Keratinocyte (primary cell): ENCODE measurements around the gene MYF5. TPM values are rescaled to one million over a fixed set of nuclear protein-coding genes. Genes with fewer than 3 reads are reported as not detected.
A peak's percentile ranks its signal among the peaks of the same experiment; 100 is the strongest.

Source experiments
- DNase-seq: peaks from one replicate; pipeline ENCODE4 v3.0.0-alpha.2; 2011; ENCODE audit warnings: low read depth, missing footprints, low spot score
- FAIRE-seq: peaks from 2 replicates; lab custom pipeline; 2011; peaks lifted over from hg19 to GRCh38; lab: Jason Lieb, UNC
- H2AFZ ChIP-seq: 2 replicates; pipeline ENCODE4 v1.6.0; 2012; ENCODE audit warnings: low read length, control low read depth, inconsistent platforms; ENCODE audit not compliant: control insufficient read depth
- H3K27ac ChIP-seq: 2 replicates; pipeline ENCODE4 v1.5.1; 2011; ENCODE audit warnings: low read length; ENCODE audit not compliant: control insufficient read depth, insufficient read depth
- H3K27me3 ChIP-seq: 3 replicates; pipeline ENCODE4 v1.6.0; 2011; ENCODE audit warnings: low read length; ENCODE audit not compliant: control insufficient read depth, insufficient read depth; ENCODE audit errors: extremely low read depth
- H3K36me3 ChIP-seq, 2 experiments: 2 replicates in 1 of 2; 3 replicates in 1 of 2; pipeline ENCODE4 v1.5.1; 2011; ENCODE audit warnings: low read length in 2 of 2, mild to moderate bottlenecking in 1 of 2; ENCODE audit not compliant: control insufficient read depth in 2 of 2, insufficient read depth in 2 of 2; ENCODE audit errors: extremely low read depth in 1 of 2
- H3K4me1 ChIP-seq: 3 replicates; pipeline ENCODE4 v1.5.1; 2011; ENCODE audit warnings: low read length; ENCODE audit not compliant: control insufficient read depth, insufficient read depth; ENCODE audit errors: extremely low read depth
- H3K4me2 ChIP-seq: 3 replicates; pipeline ENCODE4 v1.6.0; 2011; ENCODE audit warnings: low read depth, low read length; ENCODE audit not compliant: control insufficient read depth, insufficient read depth; ENCODE audit errors: extremely low read depth
- H3K4me3 ChIP-seq, 3 experiments: fragments of 200-600 bp in 1 of 3; sonication (generic) in 1 of 3; 2 replicates in 2 of 3; 3 replicates in 1 of 3; pipeline ENCODE4 v1.5.1; 2011 to 2016; ENCODE audit warnings: low read length in 3 of 3, mild to moderate bottlenecking in 3 of 3, control low read depth in 2 of 3, inconsistent platforms in 1 of 3, low read depth in 1 of 3, mixed read lengths in 1 of 3, mixed run types in 1 of 3, moderate library complexity in 1 of 3; ENCODE audit not compliant: control insufficient read depth in 2 of 3, insufficient read depth in 2 of 3; ENCODE audit errors: extremely low read depth in 1 of 3
- H3K79me2 ChIP-seq: 2 replicates; pipeline ENCODE4 v1.6.0; 2012; ENCODE audit warnings: low read length; ENCODE audit not compliant: control insufficient read depth, insufficient read depth
- H3K9ac ChIP-seq: 3 replicates; pipeline ENCODE4 v1.6.0; 2011; ENCODE audit warnings: low read length; ENCODE audit not compliant: control insufficient read depth, insufficient read depth; ENCODE audit errors: extremely low read depth
- H3K9me1 ChIP-seq: 3 replicates; pipeline ENCODE4 v1.6.0; 2011; ENCODE audit warnings: low read length; ENCODE audit not compliant: control insufficient read depth, insufficient read depth; ENCODE audit errors: extremely low read depth
- H3K9me3 ChIP-seq: 2 replicates; pipeline ENCODE4 v1.5.1; 2012; ENCODE audit warnings: low read depth, low read length; ENCODE audit not compliant: control insufficient read depth
- H4K20me1 ChIP-seq: 3 replicates; pipeline ENCODE4 v1.6.0; 2011; ENCODE audit warnings: low read length; ENCODE audit not compliant: control insufficient read depth, insufficient read depth; ENCODE audit errors: extremely low read depth
- CTCF ChIP-seq, 3 experiments: IDR thresholded peaks in 1 of 3; conservative IDR thresholded peaks in 1 of 3; optimal IDR thresholded peaks in 1 of 3; 2 replicates in 2 of 3; 3 replicates in 1 of 3; pipeline versions ENCODE3 to v1.5.1; 2011; ENCODE audit warnings: low read length in 3 of 3, mild to moderate bottlenecking in 3 of 3, moderate library complexity in 2 of 3, control low read depth in 1 of 3, inconsistent platforms in 1 of 3; ENCODE audit not compliant: insufficient read depth in 2 of 3; ENCODE audit errors: extremely low read depth in 1 of 3
- EZH2 ChIP-seq: IDR thresholded peaks from one replicate; pipeline ENCODE4 v1.6.1; 2012; ENCODE audit warnings: inconsistent platforms, mild to moderate bottlenecking, low read length, moderate library complexity
- dilution Hi-C: fragments of 300-500 bp; cut with MboI; formaldehyde crosslinking; loops from one replicate; pipeline ENCODE4 v1.7.0; 2020; ENCODE audit warnings: low sequenced_read_pairs; ENCODE audit not compliant: extremely low pct_ligation_motif_present
- polyA plus RNA-seq, 5 experiments: library from polyadenylated mRNA; depleted of rRNA in 3 of 5; stranded (reverse) in 3 of 5; stranded (forward) in 1 of 5; unstranded in 1 of 5; fragments of >200 nt; gene quantifications; 1 replicate in 1 of 5; 2 replicates in 3 of 5; 3 replicates in 1 of 5; pipeline versions ENCODE4 v1.2.1 to v1.2.3, GENCODE V29; 2011 to 2012; ENCODE audit warnings: missing spikeins in 2 of 5, low read depth in 1 of 5, low replicate concordance in 1 of 5

MYF5 gene
- polyA plus RNA-seq, 1 donor (not counting 4 experiments of a cell fraction or from before 2014, with no cell fraction given), result not detected

- H3K9me3 ChIP-seq, result no peaks in the 10 kb centered on the region
- H3K4me3 ChIP-seq, result no peak overlapping the region
- DNase-seq, result no peak
- H3K4me2 ChIP-seq, result no peak overlapping the region
- peak in 2 of 3 experiments; percentile 44 to 57 for TF ChIP-seq CTCF (optimal IDR thresholded peaks at IDR 0.05 in 1 of 3, IDR thresholded peaks at IDR 0.05 in 1 of 3, conservative IDR thresholded peaks at IDR 0.05 in 1 of 3; ENCODE audit: extremely low read depth in 1 of 3, insufficient read depth in 2 of 3, low read length in 3 of 3)
- TF ChIP-seq EZH2, result no peak
- H4K20me1 ChIP-seq, result no peaks in the 10 kb centered on the region
- FAIRE-seq, result no peak
- no peak overlapping the region for H2AFZ ChIP-seq
- no peaks in the 10 kb centered on the region for H3K9me1 ChIP-seq
- no peak overlapping the region for H3K27ac ChIP-seq
- dilution Hi-C loops, result no loop called here
- H3K27me3 ChIP-seq, result peaks cover 28% of the 10 kb centered on the region
- no peaks in the 10 kb centered on the region for H3K79me2 ChIP-seq
- no peaks in the 10 kb centered on the region for H3K36me3 ChIP-seq
- H3K4me1 ChIP-seq, result no peaks in the 10 kb centered on the region
- H3K9ac ChIP-seq, result no peak overlapping the region
Measured at GRCh38 chr12:80709811-80710726, 6.6 kb upstream of the MYF5 start.

- H3K27ac ChIP-seq, result no peak overlapping the region
- no peaks in the 10 kb centered on the region for H3K4me1 ChIP-seq
- H4K20me1 ChIP-seq, result no peaks in the 10 kb centered on the region
- H3K36me3 ChIP-seq, result no peaks in the 10 kb centered on the region
- H3K79me2 ChIP-seq, result no peaks in the 10 kb centered on the region
- TF ChIP-seq EZH2 (no peak), CTCF (optimal IDR thresholded peaks at IDR 0.05 in 1 of 3, IDR thresholded peaks at IDR 0.05 in 1 of 3, conservative IDR thresholded peaks at IDR 0.05 in 1 of 3; ENCODE audit: extremely low read depth in 1 of 3, insufficient read depth in 2 of 3, low read length in 3 of 3) (no peak)
- H3K9ac ChIP-seq, result no peak overlapping the region
- DNase-seq (no peak), FAIRE-seq (no peak)
- dilution Hi-C loops, result no loop called here
- H2AFZ ChIP-seq, result no peak overlapping the region
- H3K27me3 ChIP-seq, result peaks cover 35% of the 10 kb centered on the region
- H3K4me2 ChIP-seq, result no peak overlapping the region
- no peak overlapping the region for H3K4me3 ChIP-seq
- H3K9me3 ChIP-seq, result no peaks in the 10 kb centered on the region
- H3K9me1 ChIP-seq, result no peaks in the 10 kb centered on the region
Measured at GRCh38 chr12:80710727-80711449, 5.8 kb upstream of the MYF5 start.
